Panc1 (cell line): ENCODE data around the gene KIF1A.
"Not testable (repeated sequence)": the region's sequence is repeated elsewhere in the genome, so short reads cannot be mapped to it uniquely, and the experiment has no call there.

Source experiments
- CTCF ChIP-seq: fragments of 450-650 bp; IDR thresholded peaks from 2 replicates; pipeline ENCODE4 v1.5.1; 2017; ENCODE audit warnings: mild to moderate bottlenecking
- POLR2AphosphoS5 ChIP-seq: IDR thresholded peaks from 2 replicates; pipeline ENCODE4 v1.6.1; 2012; ENCODE audit warnings: mild to moderate bottlenecking, low read depth, low read length, moderate library complexity
- REST ChIP-seq, 2 experiments: IDR thresholded peaks; 2 replicates each; pipeline ENCODE4 v1.6.1; 2011 to 2012; ENCODE audit warnings: low read depth in 2 of 2, control low read depth in 1 of 2, low read length in 1 of 2, mild to moderate bottlenecking in 1 of 2, moderate library complexity in 1 of 2; ENCODE audit not compliant: insufficient read depth in 1 of 2

- not testable (repeated sequence) for TF ChIP-seq CTCF; POLR2AphosphoS5; REST (IDR thresholded peaks at IDR 0.05; ENCODE audit: insufficient read depth in 1 of 2, low read depth in 2 of 2, low read length in 1 of 2)
These were observed 137.4 kb downstream of the KIF1A start, which contains the start of gene AQP12B for GRCh38 chr2:240682431-240683224.
